ENCODE data around the gene ZNF300. TPM values are rescaled to one million over a fixed set of nuclear protein-coding genes. Genes with fewer than 3 reads are reported as not detected.
"Not testable (repeated sequence)": the region's sequence is repeated elsewhere in the genome, so short reads cannot be mapped to it uniquely, and the experiment has no call there.

ZNF300 gene
- total and polyA plus RNA-seq, 2 of the 13 experiments (the other 11 are each of a cell fraction or from before 2014, with no cell fraction given) = 2.7 to 6.8 TPM

DNA sequence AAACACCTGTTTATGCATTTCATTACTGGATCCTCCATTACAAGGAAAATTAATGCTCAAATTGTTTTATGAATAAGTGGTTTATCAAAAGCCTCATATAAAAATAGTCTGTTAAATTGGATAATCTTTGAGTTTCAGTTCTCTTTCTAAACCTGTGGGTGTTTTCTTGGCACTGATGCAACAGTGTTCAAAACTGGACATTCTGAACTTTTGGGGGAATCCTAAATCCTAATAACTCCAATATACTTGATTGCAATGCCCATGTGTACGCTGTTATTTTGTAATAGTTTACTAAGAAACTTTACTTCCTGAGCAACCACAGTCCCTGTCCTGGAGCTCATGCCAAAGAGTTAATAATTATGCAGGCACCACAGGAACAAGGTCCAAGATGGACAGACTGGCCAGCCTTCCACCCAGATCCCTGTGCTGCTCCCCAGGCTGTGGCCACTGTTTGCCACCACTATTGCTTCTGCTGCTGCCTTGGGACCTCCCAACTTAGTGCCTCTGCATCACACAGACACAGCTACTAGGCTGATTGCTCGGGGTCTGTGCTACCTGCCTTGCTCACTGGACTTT lies 44.4 kb downstream of the ZNF300 start (continued):
- no peak for TF ChIP-seq RAD21 (CRISPR knock-in tag; IDR thresholded peaks at IDR 0.05)
- TF ChIP-seq ATF7-NPFF (CRISPR knock-in tag; IDR thresholded peaks at IDR 0.05; ENCODE audit: low read depth) = no peak
- TF ChIP-seq ZNF644 (CRISPR knock-in tag; IDR thresholded peaks at IDR 0.05; ENCODE audit: low read depth) = peak; percentile 71; the same call in 1 of the 2 replicates
- TF ChIP-seq ZNF331 (CRISPR knock-in tag; IDR thresholded peaks at IDR 0.05) = peak; percentile 44; the same call in 1 of the 2 replicates
- TF ChIP-seq, protein P1, sequence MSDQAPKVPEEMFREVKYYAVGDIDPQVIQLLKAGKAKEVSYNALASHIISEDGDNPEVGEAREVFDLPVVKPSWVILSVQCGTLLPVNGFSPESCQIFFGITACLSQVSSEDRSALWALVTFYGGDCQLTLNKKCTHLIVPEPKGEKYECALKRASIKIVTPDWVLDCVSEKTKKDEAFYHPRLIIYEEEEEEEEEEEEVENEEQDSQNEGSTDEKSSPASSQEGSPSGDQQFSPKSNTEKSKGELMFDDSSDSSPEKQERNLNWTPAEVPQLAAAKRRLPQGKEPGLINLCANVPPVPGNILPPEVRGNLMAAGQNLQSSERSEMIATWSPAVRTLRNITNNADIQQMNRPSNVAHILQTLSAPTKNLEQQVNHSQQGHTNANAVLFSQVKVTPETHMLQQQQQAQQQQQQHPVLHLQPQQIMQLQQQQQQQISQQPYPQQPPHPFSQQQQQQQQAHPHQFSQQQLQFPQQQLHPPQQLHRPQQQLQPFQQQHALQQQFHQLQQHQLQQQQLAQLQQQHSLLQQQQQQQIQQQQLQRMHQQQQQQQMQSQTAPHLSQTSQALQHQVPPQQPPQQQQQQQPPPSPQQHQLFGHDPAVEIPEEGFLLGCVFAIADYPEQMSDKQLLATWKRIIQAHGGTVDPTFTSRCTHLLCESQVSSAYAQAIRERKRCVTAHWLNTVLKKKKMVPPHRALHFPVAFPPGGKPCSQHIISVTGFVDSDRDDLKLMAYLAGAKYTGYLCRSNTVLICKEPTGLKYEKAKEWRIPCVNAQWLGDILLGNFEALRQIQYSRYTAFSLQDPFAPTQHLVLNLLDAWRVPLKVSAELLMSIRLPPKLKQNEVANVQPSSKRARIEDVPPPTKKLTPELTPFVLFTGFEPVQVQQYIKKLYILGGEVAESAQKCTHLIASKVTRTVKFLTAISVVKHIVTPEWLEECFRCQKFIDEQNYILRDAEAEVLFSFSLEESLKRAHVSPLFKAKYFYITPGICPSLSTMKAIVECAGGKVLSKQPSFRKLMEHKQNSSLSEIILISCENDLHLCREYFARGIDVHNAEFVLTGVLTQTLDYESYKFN (CRISPR knock-in tag; conservative IDR thresholded peaks at IDR 0.05) = peak; percentile 70

DNA sequence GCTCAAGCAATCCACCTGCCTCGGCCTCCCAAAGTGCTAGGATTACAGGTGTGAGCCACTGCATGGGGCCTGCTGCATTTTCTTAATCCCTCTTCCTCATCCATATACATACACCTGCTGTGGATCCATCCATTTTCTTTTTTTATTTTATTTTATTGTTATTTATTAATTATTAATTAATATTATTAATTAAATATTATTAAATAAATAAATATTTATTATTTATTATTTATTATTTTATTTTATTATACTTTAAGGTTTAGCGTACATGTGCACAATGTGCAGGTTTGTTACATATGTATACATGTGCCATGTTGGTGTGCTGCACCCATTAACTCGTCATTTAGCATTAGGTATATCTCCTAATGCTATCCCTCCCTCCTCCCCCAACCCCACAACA lies 48.1 kb downstream of the ZNF300 start:
- 42% methylated on average over 3 of the region's 3 CpGs for WGBS (ENCODE audit: low lambda C conversion rate)
- in situ Hi-C loops (cut with HindIII; ENCODE audit: extremely low pct_ligation_motif_present, low pct_unique_long_range_greater_than_20kb); H3K27ac ChIP-seq (ENCODE audit: extremely low read length, insufficient read depth, low read length); FAIRE-seq; CTCF ChIA-PET (ENCODE audit: low intra/inter-chr PET ratio, low total read pairs); ATAC-seq; H3K27me3 ChIP-seq (ENCODE audit: control insufficient read depth in 1 of 2, insufficient read depth in 2 of 2, low read length in 2 of 2); H2AFZ ChIP-seq (ENCODE audit: low read length); intact Hi-C loops (cut with micrococcal nuclease; ENCODE audit: unreplicated experiment); H3K79me2 ChIP-seq (ENCODE audit: insufficient read depth, low read length); DNase-seq (ENCODE audit: low spot score); H3K36me3 ChIP-seq (replicated peaks in 1 of 2; ENCODE audit: control insufficient read depth in 1 of 2, insufficient read depth in 2 of 2, low read length in 2 of 2); H3K4me2 ChIP-seq (ENCODE audit: low read depth, low read length); H4K20me1 ChIP-seq (ENCODE audit: insufficient read depth, low read length); H3K9ac ChIP-seq (ENCODE audit: insufficient read depth, low read depth, low read length); H3K4me3 ChIP-seq (replicated peaks in 1 of 3; ENCODE audit: insufficient read depth in 1 of 3, low read depth in 2 of 3, low read length in 3 of 3); POLR2A ChIA-PET; H3K9me3 ChIP-seq (ENCODE audit: low read length); BruUV-seq (replicated peaks): not testable (repeated sequence)
- H3K4me1 ChIP-seq (ENCODE audit: insufficient read depth, low read length) = peaks cover 18% of the 10 kb centered on the region
